ENCODE results near the gene C1orf141. TPM values are rescaled to one million over a fixed set of nuclear protein-coding genes. Genes with fewer than 3 reads are reported as not detected.

The C1orf141 gene
- total and polyA plus RNA-seq, 2 of the 8 experiments (the other 6 are each of a cell fraction or from before 2014, with no cell fraction given), result not detected

DNA sequence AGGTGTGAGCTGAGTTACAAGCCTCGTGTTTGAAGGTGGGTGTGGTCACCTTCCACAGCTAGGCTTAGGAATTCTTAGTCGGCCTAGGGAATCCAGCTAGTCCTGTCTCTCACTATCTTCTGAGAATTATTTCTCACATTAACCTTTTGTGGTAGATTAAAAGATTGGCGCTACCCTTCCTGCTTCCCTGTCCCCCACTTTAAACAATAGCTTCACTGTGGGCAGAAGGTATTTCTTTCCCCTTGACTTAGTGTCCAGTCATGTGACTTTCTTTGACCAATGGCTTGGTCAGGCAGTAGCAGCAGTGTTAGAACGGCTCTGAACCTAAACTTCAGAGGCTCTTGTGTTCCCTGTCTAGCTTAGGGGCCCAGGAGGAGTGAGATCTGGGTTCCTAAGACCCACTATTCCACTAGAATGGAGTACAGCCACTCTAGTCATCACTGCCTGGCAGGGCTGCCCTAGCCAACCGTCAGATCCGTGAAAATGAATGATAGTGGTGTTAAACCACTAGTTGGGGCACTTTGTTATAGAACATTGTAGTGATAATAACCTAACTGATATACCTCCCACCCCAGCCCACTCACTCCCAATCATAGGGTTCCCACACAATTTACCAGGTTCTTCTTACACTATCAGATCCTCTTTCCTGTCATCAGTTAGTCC is 13.9 kb upstream of the C1orf141 start:
- Histone ChIP-seq H2BK20ac (ENCODE audit: low read length) (no peak overlapping the region), H3K36me3 (ENCODE audit: control insufficient read depth in 2 of 4, insufficient read depth in 4 of 4, low read length in 3 of 4) (no peaks in the 10 kb centered on the region), H3K4me2 (ENCODE audit: insufficient read depth in 1 of 2, low read depth in 2 of 2, low read length in 2 of 2) (no peak overlapping the region), H3K4ac (replicated peaks; ENCODE audit: insufficient read length, low read depth, low read length) (no peak overlapping the region), H3K4me3 (ENCODE audit: extremely low read depth in 1 of 4, insufficient read depth in 2 of 4, low read depth in 3 of 4, low read length in 4 of 4) (no peak overlapping the region), H3K23ac (ENCODE audit: insufficient read length) (no peak overlapping the region), H2BK5ac (ENCODE audit: low read depth, low read length) (no peak overlapping the region), H2AK5ac (ENCODE audit: low read depth, low read length) (no peak overlapping the region), H3K23me2 (ENCODE audit: low read depth, low read length) (no peaks in the 10 kb centered on the region), H2BK120ac (replicated peaks; ENCODE audit: low read depth, low read length) (no peak overlapping the region), H3K56ac (replicated peaks; ENCODE audit: insufficient read length, low read depth, low read length) (no peak overlapping the region), H3K79me2 (ENCODE audit: control insufficient read depth in 1 of 2, insufficient read depth in 2 of 2, low read length in 2 of 2) (no peaks in the 10 kb centered on the region), H2AFZ (ENCODE audit: low read length) (peak overlapping the region; percentile 89), H3K18ac (ENCODE audit: extremely low read depth, low read length) (no peak overlapping the region), H3K9me3 (ENCODE audit: insufficient read depth in 2 of 2, low read depth in 1 of 2, low read length in 1 of 2) (no peaks in the 10 kb centered on the region), H3K9ac (replicated peaks in 1 of 4; ENCODE audit: extremely low read depth in 1 of 4, low read depth in 3 of 4, low read length in 3 of 4) (no peak overlapping the region), H4K5ac (ENCODE audit: insufficient read length, low read depth, low read length) (no peak overlapping the region), H4K91ac (replicated peaks; ENCODE audit: insufficient read length, low read length) (no peak overlapping the region), H4K8ac (ENCODE audit: extremely low read depth, insufficient read depth, low read length) (no peak overlapping the region), H4K20me1 (replicated peaks in 1 of 2; ENCODE audit: control insufficient read depth in 1 of 2, insufficient read depth in 2 of 2, low read length in 2 of 2) (no peaks in the 10 kb centered on the region), H3K27ac (ENCODE audit: low read depth, low read length) (no peak overlapping the region), H3K4me1 (replicated peaks in 1 of 4; ENCODE audit: control insufficient read depth in 3 of 4, insufficient read depth in 4 of 4, low read length in 3 of 4) (0 out of 7 replicates have a peak, but pooled peaks cover 0 to 4% (median 0%) of the 10 kb centered on the region in 4 experiments), H3K27me3 (replicated peaks in 1 of 4; ENCODE audit: control insufficient read depth in 3 of 4, extremely low read depth in 1 of 4, insufficient read depth in 3 of 4, low read length in 3 of 4) (no peaks in the 10 kb centered on the region), H3K79me1 (ENCODE audit: low read depth, low read length) (no peaks in the 10 kb centered on the region), H2BK12ac (ENCODE audit: low read depth, low read length) (no peak overlapping the region), H2BK15ac (ENCODE audit: low read length) (no peak overlapping the region), H3K14ac (ENCODE audit: insufficient read length) (no peak overlapping the region)
- ChIA-PET CTCF (ENCODE audit: partially characterized antibody) (interaction anchor here (0.5 to 4.4 kb wide), 50 partner anchors 8 to 394 kb away, joined by 3 to 133 read pairs (median 5); partner anchors contain the start of genes C1orf141 and SLC35D1), POLR2A (ENCODE audit: partially characterized antibody) (interaction anchor here (0.9 to 1.5 kb wide), 2 partner anchors 153 to 156 kb away, joined by 3 to 4 read pairs; no protein-coding TSS in a partner anchor)
- 72% methylated on average over 6 of the region's 6 CpGs; no CpG with 5 or more reads in 1 of the 2 experiments for WGBS, 2 experiments (ENCODE audit: extremely low coverage in 1 of 2, insufficient coverage in 1 of 2, insufficient read length in 1 of 2, insufficient replicate concordance in 2 of 2, low coverage in 1 of 2, low lambda C conversion rate in 2 of 2, missing lambda C conversion rate in 1 of 2)
- DNase-seq (ENCODE audit: low read depth in 1 of 2, low spot score in 2 of 2), result no peak
- no peak for FAIRE-seq
- TF ChIP-seq BCL11A (IDR thresholded peaks at IDR 0.05; ENCODE audit: low read depth in 2 of 2, low read length in 2 of 2) (no peak), SUZ12 (IDR thresholded peaks at IDR 0.05; ENCODE audit: low read length) (no peak)
- TF ChIP-seq, protein P1, sequence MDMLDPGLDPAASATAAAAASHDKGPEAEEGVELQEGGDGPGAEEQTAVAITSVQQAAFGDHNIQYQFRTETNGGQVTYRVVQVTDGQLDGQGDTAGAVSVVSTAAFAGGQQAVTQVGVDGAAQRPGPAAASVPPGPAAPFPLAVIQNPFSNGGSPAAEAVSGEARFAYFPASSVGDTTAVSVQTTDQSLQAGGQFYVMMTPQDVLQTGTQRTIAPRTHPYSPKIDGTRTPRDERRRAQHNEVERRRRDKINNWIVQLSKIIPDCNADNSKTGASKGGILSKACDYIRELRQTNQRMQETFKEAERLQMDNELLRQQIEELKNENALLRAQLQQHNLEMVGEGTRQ (IDR thresholded peaks at IDR 0.05; ENCODE audit: low read length), result peak; percentile 26; the same call in 1 of the 2 replicates

Measured in H1 (cell line).